Measurements from ENCODE around the gene NFAM1. TPM values are rescaled to one million over a fixed set of nuclear protein-coding genes. Genes with fewer than 3 reads are reported as not detected.

The NFAM1 gene
- total and polyA plus RNA-seq, 2 of the 4 experiments (the other 2 are of a cell fraction) = not detected

GRCh38 chr22:42444077-42444904 lies 12.1 kb upstream of the NFAM1 start:
- peak overlapping the region; percentile 68; the same call in 1 of the 2 replicates for H3K14ac ChIP-seq (replicated peaks; ENCODE audit: low read depth, low read length)
- peak overlapping the region; percentile 3; the same call in 1 of the 3 replicates for H2BK15ac ChIP-seq (ENCODE audit: low read depth, low read length)
- peak overlapping the region; percentile 40 for H3K9ac ChIP-seq (ENCODE audit: low read depth, low read length)
- no peak overlapping the region for H2AK5ac ChIP-seq (ENCODE audit: low read depth, low read length)
- CTCF ChIA-PET = interaction anchor here (0.5 to 1.9 kb wide), 14 partner anchors 8 to 503 kb away, joined by 3 to 8 read pairs (median 4); partner anchors contain the start of gene NDUFA6
- H3K4me3 ChIP-seq (ENCODE audit: insufficient read depth, low read depth, low read length) = peak overlapping the region; percentile 27
- peak overlapping the region; percentile 84 for H2AK9ac ChIP-seq (replicated peaks; ENCODE audit: low read depth, low read length, poor library complexity)
- H2BK5ac ChIP-seq (ENCODE audit: low read depth, low read length, poor library complexity, severe bottlenecking) = peak overlapping the region; percentile 25
- H3K9me3 ChIP-seq (ENCODE audit: control insufficient read depth, insufficient read depth, low read length) = peaks cover 3% of the 10 kb centered on the region
- H3K27me3 ChIP-seq (ENCODE audit: control insufficient read depth, insufficient read depth, low read length) = peaks cover 3% of the 10 kb centered on the region; the same call in 1 of the 2 replicates
- peak; percentile 87 for DNase-seq
- H3K23ac ChIP-seq (ENCODE audit: low read depth, low read length) = no peak overlapping the region
- H4K5ac ChIP-seq (ENCODE audit: low read depth, low read length) = peak overlapping the region; percentile 76
- H3K27ac ChIP-seq (ENCODE audit: insufficient read depth, low read length) = peak overlapping the region; percentile 24
- H3K79me1 ChIP-seq (ENCODE audit: low read depth in 1 of 2, low read length in 2 of 2) = no peaks in the 10 kb centered on the region
- BruUV-seq (replicated peaks) = no TSS peak
- H3K18ac ChIP-seq (ENCODE audit: low read depth, low read length) = peak overlapping the region; percentile 45; the same call in 1 of the 2 replicates
- peak; percentile 90 for ATAC-seq (ENCODE audit: low read depth)
- H3K4ac ChIP-seq (ENCODE audit: low read depth, low read length) = peak overlapping the region; percentile 71
- H3K56ac ChIP-seq (ENCODE audit: extremely low read depth, insufficient read depth, low read length) = no peak overlapping the region
- peak overlapping the region; percentile 87 for H3K4me2 ChIP-seq (ENCODE audit: low read depth, low read length)
- H3K36me3 ChIP-seq (ENCODE audit: control insufficient read depth, insufficient read depth, low read length) = no peaks in the 10 kb centered on the region
- peak overlapping the region; percentile 61 to 94; a peak in 3 of 4 replicates for H4K8ac ChIP-seq (ENCODE audit: low read depth in 2 of 2, low read length in 2 of 2)
- H4K91ac ChIP-seq (ENCODE audit: insufficient read depth, low read depth, low read length) = peak overlapping the region; percentile 33; the same call in 1 of the 2 replicates
- dilution Hi-C loops (cut with HindIII; ENCODE audit: low sequenced_read_pairs, unreplicated experiment) = no loop called here
- peak overlapping the region; percentile 97 for H2AFZ ChIP-seq (replicated peaks; ENCODE audit: low read length, poor library complexity)
- 1% methylated on average over 17 of the region's 28 CpGs; no CpG with 5 or more reads in 1 of the 2 experiments for WGBS, 2 experiments (ENCODE audit: extremely low coverage in 2 of 2, insufficient read length in 1 of 2)
- peaks cover 12% of the 10 kb centered on the region; the same call in 1 of the 2 replicates for H3K4me1 ChIP-seq (ENCODE audit: control insufficient read depth, insufficient read depth, low read length)
- intact Hi-C loops (cut with micrococcal nuclease) = loop anchor here (1.0 kb wide), 1 partner anchor 353 kb away; no protein-coding TSS in a partner anchor
- in situ Hi-C loops (cut with MboI; ENCODE audit: low sequenced_read_pairs) = loop anchor here (5.0 kb wide), 2 partner anchors 277 to 477 kb away; partner anchors contain the start of gene SEPTIN3
- H4K20me1 ChIP-seq (ENCODE audit: insufficient read depth, low read length) = no peaks in the 10 kb centered on the region
- peak overlapping the region; percentile 66 for H2BK20ac ChIP-seq (ENCODE audit: low read depth, low read length)
- peak overlapping the region; percentile 84 for H2BK120ac ChIP-seq (ENCODE audit: low read depth, low read length)
- POLR2A ChIA-PET (ENCODE audit: unreplicated experiment) = interaction anchor here (0.6 to 1.2 kb wide), 2 partner anchors 353 to 397 kb away, joined by 7 to 15 read pairs; partner anchors contain the start of gene NDUFA6
- no peaks in the 10 kb centered on the region; the same call in 1 of the 2 replicates for H3K9me1 ChIP-seq (ENCODE audit: insufficient read depth, low read length)
- peak; percentile 62 for TF ChIP-seq RAD21 (IDR thresholded peaks at IDR 0.05; ENCODE audit: low read length)
- TF ChIP-seq RCOR1 (IDR thresholded peaks at IDR 0.05; ENCODE audit: insufficient replicate concordance, low read length) = no peak
- no peak for TF ChIP-seq RFX5 (IDR thresholded peaks at IDR 0.05; ENCODE audit: low read depth, low read length)
- TF ChIP-seq CTCF (conservative IDR thresholded peaks at IDR 0.05; ENCODE audit: low read depth, low read length) = peak; percentile 71
- TF ChIP-seq BHLHE40 (IDR thresholded peaks at IDR 0.05; ENCODE audit: low read depth, low read length) = no peak
- TF ChIP-seq SMC3 (IDR thresholded peaks at IDR 0.05; ENCODE audit: low read depth, low read length) = peak; percentile 34
- TF ChIP-seq USF2 (IDR thresholded peaks at IDR 0.05; ENCODE audit: low read depth, low read length) = no peak
- no peak for TF ChIP-seq CHD1 (IDR thresholded peaks at IDR 0.05; ENCODE audit: low read depth, low read length)
- no peak for TF ChIP-seq ELK1 (IDR thresholded peaks at IDR 0.05; ENCODE audit: borderline replicate concordance, low read depth, low read length)
- TF ChIP-seq MAZ (IDR thresholded peaks at IDR 0.05; ENCODE audit: borderline replicate concordance, low read depth, low read length) = peak; percentile 66; the same call in 1 of the 2 replicates
- no peak for TF ChIP-seq MAFK (IDR thresholded peaks at IDR 0.05; ENCODE audit: low read depth, low read length)
- peak; percentile 91 for TF ChIP-seq CEBPB (IDR thresholded peaks at IDR 0.05; ENCODE audit: low read depth, low read length)

All from IMR-90 (cell line).